IMR-90 (cell line): ENCODE measurements around the gene SLC16A5. TPM values are rescaled to one million over a fixed set of nuclear protein-coding genes. Genes with fewer than 3 reads are reported as not detected.

Experiments used
- ATAC-seq: fragments of 200-7000 bp; cut with Tn5 transposase; 2 replicates; pipeline ENCODE4 v1.9.1; 2020; ENCODE audit warnings: low read depth, mild to moderate bottlenecking, moderate library complexity
- BruUV-seq: library from RNA; stranded (reverse); fragments of 400-500 nt; replicated peaks from 2 replicates; lab custom pipeline; 2021; lab: Mats Ljungman, UMichigan
- CTCF ChIA-PET: fragments of 300-600 bp; formaldehyde crosslinking; extraction: SDS; loops from one replicate; lab custom pipeline; 2021; ENCODE audit warnings: antibody characterized with exemption; lab: Yijun Ruan, JAX
- POLR2A ChIA-PET: fragments of 300-600 bp; sonication (Branson Sonifier 250); formaldehyde crosslinking; loops from one replicate; lab custom pipeline; 2022; ENCODE audit warnings: antibody characterized with exemption; ENCODE audit not compliant: unreplicated experiment; lab: Charles Lee
- DNase-seq: peaks from one replicate; pipeline ENCODE4 v3.0.0; 2013
- H2AFZ ChIP-seq: replicated peaks from 2 replicates; pipeline ENCODE3; 2013; ENCODE audit warnings: low read length, mild to moderate bottlenecking; ENCODE audit not compliant: poor library complexity
- H2AK5ac ChIP-seq: 2 replicates; pipeline ENCODE4 v1.6.1; 2013; ENCODE audit warnings: low read depth, low read length, inconsistent platforms
- H2AK9ac ChIP-seq: replicated peaks from 2 replicates; pipeline ENCODE3; 2013; ENCODE audit warnings: mild to moderate bottlenecking, low read depth, low read length, moderate library complexity; ENCODE audit not compliant: poor library complexity
- H2BK120ac ChIP-seq: 2 replicates; pipeline ENCODE4 v1.6.1; 2013; ENCODE audit warnings: low read depth, low read length, inconsistent platforms
- H2BK15ac ChIP-seq: 3 replicates; pipeline ENCODE4 v1.6.1; 2013; ENCODE audit warnings: low read depth, low read length, inconsistent platforms
- H2BK20ac ChIP-seq: 2 replicates; pipeline ENCODE4 v1.6.1; 2013; ENCODE audit warnings: low read depth, mild to moderate bottlenecking, inconsistent platforms, low read length, moderate library complexity
- H2BK5ac ChIP-seq: 2 replicates; pipeline ENCODE4 v1.6.1; 2013; ENCODE audit warnings: mild to moderate bottlenecking, low read depth, low read length, inconsistent platforms; ENCODE audit not compliant: poor library complexity, severe bottlenecking
- H3K14ac ChIP-seq: replicated peaks from 2 replicates; pipeline ENCODE4 v1.6.1; 2013; ENCODE audit warnings: low read depth, low read length, inconsistent platforms
- H3K18ac ChIP-seq: 2 replicates; pipeline ENCODE4 v1.6.1; 2013; ENCODE audit warnings: low read depth, low read length, control low read depth
- H3K23ac ChIP-seq: 2 replicates; pipeline ENCODE4 v1.6.1; 2013; ENCODE audit warnings: low read depth, low read length, inconsistent platforms
- H3K27ac ChIP-seq: 2 replicates; pipeline ENCODE4 v1.5.1; 2013; ENCODE audit warnings: mild to moderate bottlenecking, control low read depth, low read length; ENCODE audit not compliant: insufficient read depth
- H3K27me3 ChIP-seq: 2 replicates; pipeline ENCODE4 v1.6.1; 2013; ENCODE audit warnings: low read length; ENCODE audit not compliant: control insufficient read depth, insufficient read depth
- H3K36me3 ChIP-seq: 2 replicates; pipeline ENCODE4 v1.6.1; 2013; ENCODE audit warnings: low read length, mixed read lengths; ENCODE audit not compliant: control insufficient read depth, insufficient read depth
- H3K4ac ChIP-seq: 2 replicates; pipeline ENCODE4 v1.6.1; 2013; ENCODE audit warnings: low read depth, low read length, inconsistent platforms
- H3K4me1 ChIP-seq: 2 replicates; pipeline ENCODE4 v1.6.1; 2013; ENCODE audit warnings: low read length, mixed read lengths; ENCODE audit not compliant: control insufficient read depth, insufficient read depth
- H3K4me2 ChIP-seq: 2 replicates; pipeline ENCODE4 v1.6.1; 2013; ENCODE audit warnings: low read depth, mild to moderate bottlenecking, control low read depth, low read length, moderate library complexity
- H3K4me3 ChIP-seq: 2 replicates; pipeline ENCODE4 v1.5.1; 2013; ENCODE audit warnings: low read depth, mild to moderate bottlenecking, control low read depth, low read length, moderate library complexity; ENCODE audit not compliant: insufficient read depth
- H3K56ac ChIP-seq: 2 replicates; pipeline ENCODE4 v1.6.1; 2013; ENCODE audit warnings: low read length, inconsistent platforms; ENCODE audit not compliant: insufficient read depth; ENCODE audit errors: extremely low read depth
- H3K79me1 ChIP-seq, 2 experiments: 2 replicates each; pipeline ENCODE4 v1.6.1; 2013; ENCODE audit warnings: low read length in 2 of 2, inconsistent platforms in 1 of 2, low read depth in 1 of 2
- H3K9ac ChIP-seq: 2 replicates; pipeline ENCODE4 v1.6.1; 2013; ENCODE audit warnings: low read depth, low read length, control low read depth
- H3K9me1 ChIP-seq: 2 replicates; pipeline ENCODE4 v1.6.1; 2013; ENCODE audit warnings: low read length, inconsistent platforms; ENCODE audit not compliant: insufficient read depth
- H3K9me3 ChIP-seq: 2 replicates; pipeline ENCODE4 v1.6.1; 2013; ENCODE audit warnings: low read length; ENCODE audit not compliant: control insufficient read depth, insufficient read depth
- H4K20me1 ChIP-seq: 2 replicates; pipeline ENCODE4 v1.6.1; 2013; ENCODE audit warnings: low read length, inconsistent platforms; ENCODE audit not compliant: insufficient read depth
- H4K5ac ChIP-seq: 2 replicates; pipeline ENCODE4 v1.6.1; 2013; ENCODE audit warnings: mild to moderate bottlenecking, low read depth, low read length, control low read depth
- H4K8ac ChIP-seq, 2 experiments: 2 replicates each; pipeline ENCODE4 v1.6.1; 2013; ENCODE audit warnings: low read depth in 2 of 2, low read length in 2 of 2, control low read depth in 1 of 2, inconsistent platforms in 1 of 2
- H4K91ac ChIP-seq: 2 replicates; pipeline ENCODE4 v1.6.1; 2013; ENCODE audit warnings: low read depth, low read length, inconsistent platforms; ENCODE audit not compliant: insufficient read depth
- CEBPB ChIP-seq: IDR thresholded peaks from 2 replicates; pipeline ENCODE4 v1.6.1; 2012; ENCODE audit warnings: low read depth, low read length, improper control_type of control experiment
- CTCF ChIP-seq: conservative IDR thresholded peaks from 2 replicates; pipeline ENCODE4 v1.5.1; 2012; ENCODE audit warnings: mild to moderate bottlenecking, low read depth, low read length, improper control_type of control experiment
- ELK1 ChIP-seq: fragments of 150-350 bp; IDR thresholded peaks from 2 replicates; pipeline ENCODE4 v1.6.1; 2016; ENCODE audit warnings: low read depth, mild to moderate bottlenecking, low read length, moderate library complexity, borderline replicate concordance
- FOS ChIP-seq: fragments of 150-350 bp; IDR thresholded peaks from 2 replicates; pipeline ENCODE4 v1.6.1; 2016; ENCODE audit warnings: low read depth, low read length
- WGBS, 2 experiments: methylation state at CpG; one replicate each; pipeline versions ENCODE4 v1.1.5 to v1.1.7; 2013; ENCODE audit warnings: missing lambda C conversion rate in 2 of 2; ENCODE audit not compliant: insufficient read length in 1 of 2; ENCODE audit errors: extremely low coverage in 2 of 2; 5-methylcytosine and 5-hydroxymethylcytosine counted together
- dilution Hi-C: fragments of 300-500 bp; cut with HindIII; formaldehyde crosslinking; loops from one replicate; pipeline ENCODE4 v1.14.3; 2018; ENCODE audit warnings: low sequenced_read_pairs; ENCODE audit not compliant: unreplicated experiment
- in situ Hi-C: fragments of 300-500 bp; cut with MboI; formaldehyde crosslinking; loops from 3 replicates; pipeline ENCODE4 v1.14.3; 2019; ENCODE audit warnings: low sequenced_read_pairs, inconsistent platforms, mixed read lengths
- intact Hi-C: fragments of 100-400 bp; cut with micrococcal nuclease; formaldehyde crosslinking; loops from 2 replicates; pipeline ENCODE4 v1.10.0; 2022
- polyA plus RNA-seq, 3 experiments: library from polyadenylated mRNA; depleted of rRNA; stranded (reverse); fragments of >200 nt; gene quantifications; 2 replicates each; pipeline ENCODE4 v1.2.3, GENCODE V29; 2012; ENCODE audit warnings: low replicate concordance in 1 of 3
- total RNA-seq: library from RNA; depleted of rRNA; stranded (reverse); fragments of >200 nt; gene quantifications from 2 replicates; pipeline ENCODE4 v1.2.3, GENCODE V29; 2012

Gene SLC16A5
- total and polyA plus RNA-seq, 2 of the 4 experiments (the other 2 are of a cell fraction) = 1.8 to 7.1 TPM

- H3K23ac ChIP-seq = no peak overlapping the region
- H3K27ac ChIP-seq = no peak overlapping the region
- no peak overlapping the region for H2BK120ac ChIP-seq
- no peak overlapping the region for H2BK20ac ChIP-seq
- ChIA-PET CTCF (no interaction called here), POLR2A (no interaction called here)
- peaks cover 43% of the 10 kb centered on the region for H3K36me3 ChIP-seq
- no peak overlapping the region for H3K4me3 ChIP-seq
- no peaks in the 10 kb centered on the region for H3K9me3 ChIP-seq
- no peak overlapping the region for H3K14ac ChIP-seq
- H2BK5ac ChIP-seq = no peak overlapping the region
- 0 out of 2 replicates have a peak, but pooled peaks cover 1% of the 10 kb centered on the region for H3K4me1 ChIP-seq
- in situ Hi-C loops = no loop called here
- peaks cover 45 to 63% of the 10 kb centered on the region in 2 experiments for H3K79me1 ChIP-seq
- no peak overlapping the region for H4K91ac ChIP-seq
- ATAC-seq (no peak), DNase-seq (peak; percentile 25)
- H4K8ac ChIP-seq = no peak overlapping the region
- no peak overlapping the region for H2AK9ac ChIP-seq
- 88% methylated on average over 2 of the region's 3 CpGs; no CpG with 5 or more reads in 1 of the 2 experiments for WGBS, 2 experiments
- H4K5ac ChIP-seq = no peak overlapping the region
- no peak overlapping the region for H2BK15ac ChIP-seq
- no peak overlapping the region for H3K4me2 ChIP-seq
- no peak overlapping the region for H3K18ac ChIP-seq
- intact Hi-C loops = no loop called here
- TF ChIP-seq CEBPB (peak; percentile 75; the same call in 1 of the 2 replicates), CTCF (no peak), ELK1 (no peak), FOS (no peak)
- BruUV-seq = no TSS peak
- H4K20me1 ChIP-seq = peaks cover 12% of the 10 kb centered on the region
- dilution Hi-C loops = no loop called here
- no peaks in the 10 kb centered on the region for H3K27me3 ChIP-seq
- no peak overlapping the region for H3K9ac ChIP-seq
- H3K4ac ChIP-seq = no peak overlapping the region
- H3K9me1 ChIP-seq = no peaks in the 10 kb centered on the region; the same call in 1 of the 2 replicates
- no peak overlapping the region for H3K56ac ChIP-seq
- no peak overlapping the region for H2AFZ ChIP-seq
- H2AK5ac ChIP-seq = no peak overlapping the region
These were observed 58.8 kb downstream of the SLC16A5 start for GRCh38 chr17:75146592-75146991.
